ENCODE results near the gene HSP90AB1. TPM values are rescaled to one million over a fixed set of nuclear protein-coding genes. Genes with fewer than 3 reads are reported as not detected.

Gene HSP90AB1
- total RNA-seq, 4 donors from 2014 or later: 356 to 729 (median 499) TPM

DNA sequence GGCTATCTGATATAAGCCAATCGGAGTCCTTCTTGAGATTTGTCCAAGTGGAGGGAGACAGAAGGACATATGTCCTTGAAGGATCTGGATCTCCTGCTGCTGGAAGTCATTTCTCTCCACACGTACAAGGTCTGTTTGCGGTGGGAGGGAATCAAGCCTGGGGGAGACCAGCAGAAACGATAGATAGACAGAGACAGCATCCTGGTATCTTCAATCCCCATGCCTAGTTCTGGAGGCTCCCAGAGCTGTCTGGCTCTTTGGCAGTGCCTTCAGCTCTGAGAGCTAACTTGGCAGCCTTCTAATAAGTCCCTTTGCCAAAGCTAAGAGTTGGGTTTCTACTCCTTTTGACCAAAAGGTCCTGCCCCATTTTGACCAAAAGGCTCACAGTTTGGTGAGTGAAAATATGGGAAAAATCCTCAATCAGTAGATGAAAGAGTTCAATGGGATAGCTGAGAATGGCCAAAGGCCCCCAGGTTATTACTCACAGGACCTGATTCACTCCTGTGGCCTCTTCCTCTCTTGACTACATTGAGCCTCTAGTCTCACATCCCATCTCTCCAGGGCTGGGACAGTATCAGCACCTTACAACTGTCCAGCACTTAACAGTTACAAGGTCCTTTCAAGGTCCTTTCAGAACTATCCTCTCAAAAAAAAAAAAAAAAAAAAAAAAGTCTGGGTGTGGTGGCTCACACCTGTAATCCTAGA lies 45.9 kb downstream of the HSP90AB1 start:
- H3K27me3 ChIP-seq: peaks cover 0 to 98% (median 40%) of the 10 kb centered on the region in 4 donors
- peaks cover 11 to 14% (median 13%) of the 10 kb centered on the region in 4 donors for H3K4me1 ChIP-seq
- 80% methylated on average over 4 of the region's 4 CpGs for WGBS
- no peaks in the 10 kb centered on the region for H3K9me3 ChIP-seq
- intact Hi-C loops (cut with DNase I): no loop called here
- H3K36me3 ChIP-seq: no peaks in the 10 kb centered on the region
- TF ChIP-seq POLR2AphosphoS5 (IDR thresholded peaks at IDR 0.05): no peak
- DNase-seq (ENCODE audit: extremely low spot score): no peak
- no peak overlapping the region for H3K27ac ChIP-seq (replicated peaks in 1 of 4)
- H3K4me3 ChIP-seq: no peak overlapping the region

- TF ChIP-seq EP300 (IDR thresholded peaks at IDR 0.05) (no peak), POLR2AphosphoS5 (IDR thresholded peaks at IDR 0.05) (no peak), POLR2A (IDR thresholded peaks at IDR 0.05; ENCODE audit: low read depth) (no peak)
- TF ChIP-seq, protein P1, sequence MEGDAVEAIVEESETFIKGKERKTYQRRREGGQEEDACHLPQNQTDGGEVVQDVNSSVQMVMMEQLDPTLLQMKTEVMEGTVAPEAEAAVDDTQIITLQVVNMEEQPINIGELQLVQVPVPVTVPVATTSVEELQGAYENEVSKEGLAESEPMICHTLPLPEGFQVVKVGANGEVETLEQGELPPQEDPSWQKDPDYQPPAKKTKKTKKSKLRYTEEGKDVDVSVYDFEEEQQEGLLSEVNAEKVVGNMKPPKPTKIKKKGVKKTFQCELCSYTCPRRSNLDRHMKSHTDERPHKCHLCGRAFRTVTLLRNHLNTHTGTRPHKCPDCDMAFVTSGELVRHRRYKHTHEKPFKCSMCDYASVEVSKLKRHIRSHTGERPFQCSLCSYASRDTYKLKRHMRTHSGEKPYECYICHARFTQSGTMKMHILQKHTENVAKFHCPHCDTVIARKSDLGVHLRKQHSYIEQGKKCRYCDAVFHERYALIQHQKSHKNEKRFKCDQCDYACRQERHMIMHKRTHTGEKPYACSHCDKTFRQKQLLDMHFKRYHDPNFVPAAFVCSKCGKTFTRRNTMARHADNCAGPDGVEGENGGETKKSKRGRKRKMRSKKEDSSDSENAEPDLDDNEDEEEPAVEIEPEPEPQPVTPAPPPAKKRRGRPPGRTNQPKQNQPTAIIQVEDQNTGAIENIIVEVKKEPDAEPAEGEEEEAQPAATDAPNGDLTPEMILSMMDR (IDR thresholded peaks at IDR 0.05): no peak
- H3K9me3 ChIP-seq: no peaks in the 10 kb centered on the region
- H3K36me3 ChIP-seq: peaks cover 0 to 3% (median under 1%) of the 10 kb centered on the region in 4 donors
- H3K27me3 ChIP-seq: peaks cover 0 to 83% (median 35%) of the 10 kb centered on the region in 4 donors
- no peak overlapping the region for H3K4me3 ChIP-seq
- H3K4me1 ChIP-seq: peaks cover 14 to 20% (median 17%) of the 10 kb centered on the region in 4 donors
- intact Hi-C loops (cut with DNase I): no loop called here
- 82% methylated on average over 7 of the region's 7 CpGs for WGBS
- H3K27ac ChIP-seq (replicated peaks in 1 of 4): no peak overlapping the region
- DNase-seq (ENCODE audit: extremely low spot score): no peak
These were observed 48.2 kb downstream of the HSP90AB1 start for GRCh38 chr6:44294832-44295791.

DNA sequence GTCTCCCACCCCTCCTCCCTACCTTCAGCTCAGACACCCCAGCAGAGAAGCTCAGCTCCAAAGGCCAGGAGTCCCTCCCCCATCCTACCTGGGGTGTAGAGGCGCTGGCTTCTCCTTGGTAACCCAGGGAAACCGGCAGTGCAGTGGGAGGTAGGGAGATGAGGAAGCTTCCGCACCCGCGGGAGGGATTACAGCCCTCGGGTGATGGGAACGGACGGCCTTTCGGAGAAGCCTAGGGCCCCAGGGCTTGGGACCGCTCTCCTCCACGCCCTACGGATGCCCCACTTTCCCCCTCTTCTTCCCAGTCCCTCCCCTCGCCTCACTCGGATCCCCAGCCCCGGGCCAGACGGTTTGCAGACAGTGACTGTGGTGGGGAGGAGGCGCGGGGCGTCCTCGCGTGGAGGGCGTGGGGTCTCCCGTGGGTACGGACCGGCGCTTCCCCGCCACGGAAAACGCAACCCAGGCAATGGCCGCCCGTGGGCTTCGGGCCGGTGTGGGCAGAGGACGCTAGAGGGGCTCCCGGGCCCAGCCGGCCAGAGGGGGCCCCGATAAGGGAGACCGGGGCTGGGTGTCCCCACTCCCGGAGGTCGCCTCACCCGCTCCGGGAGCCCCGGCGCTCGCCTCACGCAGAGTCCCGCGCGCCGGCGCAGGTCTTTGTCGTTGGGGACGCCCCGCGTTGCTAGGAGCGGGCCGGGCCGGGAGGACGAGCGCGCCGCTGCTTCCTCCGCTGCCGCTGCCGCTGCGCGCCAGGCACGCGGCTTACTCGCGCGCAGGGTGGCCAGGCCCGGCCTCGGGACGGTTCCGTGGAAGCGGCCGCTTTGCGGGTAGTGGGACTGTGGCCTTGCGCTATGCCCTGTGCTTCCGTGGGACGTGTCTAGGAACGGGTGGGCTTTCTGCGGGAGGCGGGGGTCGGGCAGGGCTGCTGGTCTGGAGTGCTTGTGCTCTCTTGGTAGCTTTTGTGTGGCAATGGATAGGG lies 50.5 kb downstream of the HSP90AB1 start:
- Histone ChIP-seq H3K9me3 (no peaks in the 10 kb centered on the region), H3K27me3 (peaks cover 0 to 61% (median 31%) of the 10 kb centered on the region in 4 donors), H3K4me3 (peak overlapping the region; percentile 52 to 67 (median 60)), H3K27ac (replicated peaks in 1 of 4) (no peak overlapping the region), H3K4me1 (peaks cover 14 to 20% (median 17%) of the 10 kb centered on the region in 4 donors), H3K36me3 (peaks cover 21 to 25% (median 23%) of the 10 kb centered on the region in 4 donors)
- 2% methylated on average over 24 of the region's 86 CpGs for WGBS
- intact Hi-C loops (cut with DNase I): no loop called here
- TF ChIP-seq POLR2AphosphoS5 (IDR thresholded peaks at IDR 0.05): no peak
- TF ChIP-seq EP300 (IDR thresholded peaks at IDR 0.05): no peak
- peak; percentile 7 for TF ChIP-seq POLR2A (IDR thresholded peaks at IDR 0.05; ENCODE audit: low read depth)
- TF ChIP-seq, protein P1 (IDR thresholded peaks at IDR 0.05): no peak
- DNase-seq (ENCODE audit: extremely low spot score): no peak

- TF ChIP-seq POLR2A (IDR thresholded peaks at IDR 0.05; ENCODE audit: low read depth) (no peak), EP300 (IDR thresholded peaks at IDR 0.05) (no peak), POLR2AphosphoS5 (IDR thresholded peaks at IDR 0.05) (no peak)
- TF ChIP-seq, protein P1 (IDR thresholded peaks at IDR 0.05): no peak
- Histone ChIP-seq H3K4me1 (peaks cover 14 to 20% (median 17%) of the 10 kb centered on the region in 4 donors), H3K36me3 (peaks cover 21 to 34% (median 32%) of the 10 kb centered on the region in 4 donors), H3K27me3 (peaks cover 0 to 52% (median 28%) of the 10 kb centered on the region in 4 donors), H3K9me3 (no peaks in the 10 kb centered on the region), H3K4me3 (peak overlapping the region in 3 of 4 donors; percentile 52 to 63 (median 58)), H3K27ac (replicated peaks in 1 of 4) (no peak overlapping the region)
- WGBS: 60% methylated on average over 15 of the region's 20 CpGs
- DNase-seq (ENCODE audit: extremely low spot score): no peak
- intact Hi-C loops (cut with DNase I): no loop called here
These were observed 51.3 kb downstream of the HSP90AB1 start for GRCh38 chr6:44298055-44298803.

Data from esophagus muscularis mucosa (tissue), 4 donors.